Stimulated activated CD4-positive, alpha-beta T cell treated with anti-CD3 and anti-CD28 coated beads, Interleukin-1b, Interleukin-23, amount 100 ng/mL, for 4 hours (primary cell): Measurements from ENCODE around the gene DAPL1.

Experiments used
- DNase-seq, 2 donors: peaks; one replicate each; pipeline ENCODE4 v3.0.0-alpha.2; 2020; ENCODE audit warnings: low read depth in 2 of 2

The DAPL1 gene

GRCh38 chr2:158777077-158777476, 18.0 kb upstream of the DAPL1 start:
- DNase-seq, result no peak

- no peak for DNase-seq
Measured at GRCh38 chr2:158778243-158778642, 16.9 kb upstream of the DAPL1 start.

- DNase-seq, result no peak
Measured at GRCh38 chr2:158779621-158780020, 15.5 kb upstream of the DAPL1 start.

GRCh38 chr2:158781353-158781961, 13.7 kb upstream of the DAPL1 start:
- DNase-seq, result no peak

GRCh38 chr2:158782136-158782535, 13.0 kb upstream of the DAPL1 start:
- DNase-seq, result no peak

GRCh38 chr2:158782616-158783015, 12.5 kb upstream of the DAPL1 start:
- no peak for DNase-seq

GRCh38 chr2:158783923-158784322, 11.2 kb upstream of the DAPL1 start:
- no peak for DNase-seq

GRCh38 chr2:158786897-158787296, 8.2 kb upstream of the DAPL1 start:
- no peak for DNase-seq

- no peak for DNase-seq
Measured at GRCh38 chr2:158788951-158789350, 6.2 kb upstream of the DAPL1 start.

- DNase-seq, result no peak
Measured at GRCh38 chr2:158796652-158797051, 1.5 kb downstream of the DAPL1 start.

- DNase-seq, result no peak
Measured at GRCh38 chr2:158797963-158798700, 3.0 kb downstream of the DAPL1 start.

GRCh38 chr2:158799181-158799580, 4.1 kb downstream of the DAPL1 start:
- no peak for DNase-seq

GRCh38 chr2:158803506-158803905, 8.4 kb downstream of the DAPL1 start:
- DNase-seq, result no peak

GRCh38 chr2:158805255-158805654, 10.1 kb downstream of the DAPL1 start:
- no peak for DNase-seq

- DNase-seq, result no peak
Measured at GRCh38 chr2:158805936-158806335, 10.8 kb downstream of the DAPL1 start.

- DNase-seq, result no peak
Measured at GRCh38 chr2:158806941-158807340, 11.8 kb downstream of the DAPL1 start.

- no peak for DNase-seq
Measured at GRCh38 chr2:158808426-158808825, 13.3 kb downstream of the DAPL1 start.

GRCh38 chr2:158809816-158810215, 14.7 kb downstream of the DAPL1 start:
- no peak for DNase-seq

GRCh38 chr2:158810731-158811460, 15.8 kb downstream of the DAPL1 start:
- DNase-seq, result no peak

GRCh38 chr2:158815166-158815565, 20.0 kb downstream of the DAPL1 start:
- no peak for DNase-seq

- DNase-seq, result no peak
Measured at GRCh38 chr2:158815658-158816057, 20.5 kb downstream of the DAPL1 start.

- no peak for DNase-seq
Measured at GRCh38 chr2:158817588-158817987, 22.5 kb downstream of the DAPL1 start.

GRCh38 chr2:158818511-158818910, 23.4 kb downstream of the DAPL1 start:
- DNase-seq, result no peak
